Prostate gland (tissue), 2 donors: ENCODE results near the gene TMEM123.

ENCODE experiments used
- POLR2A ChIP-seq: fragments of 450-650 bp; IDR thresholded peaks from one replicate; pipeline ENCODE4 v1.6.1; 2016; ENCODE audit warnings: antibody characterized with exemption, mild to moderate bottlenecking
- POLR2AphosphoS5 ChIP-seq: sonication (generic); formaldehyde crosslinking; IDR thresholded peaks from one replicate; pipeline ENCODE4 v1.6.1; 2017; ENCODE audit warnings: antibody characterized with exemption
- TF ChIP-seq, protein P1 (sequence below), 4 experiments: fragments of 200-600 bp in 2 of 4; fragments of 450-650 bp in 2 of 4; sonication (generic) in 2 of 4; IDR thresholded peaks; 1 replicate in 3 of 4; 2 replicates in 1 of 4; pipeline ENCODE4 v1.5.1; 2016 to 2019; ENCODE audit warnings: antibody characterized with exemption in 4 of 4, mild to moderate bottlenecking in 2 of 4, moderate library complexity in 2 of 4

- TF ChIP-seq, protein P1, sequence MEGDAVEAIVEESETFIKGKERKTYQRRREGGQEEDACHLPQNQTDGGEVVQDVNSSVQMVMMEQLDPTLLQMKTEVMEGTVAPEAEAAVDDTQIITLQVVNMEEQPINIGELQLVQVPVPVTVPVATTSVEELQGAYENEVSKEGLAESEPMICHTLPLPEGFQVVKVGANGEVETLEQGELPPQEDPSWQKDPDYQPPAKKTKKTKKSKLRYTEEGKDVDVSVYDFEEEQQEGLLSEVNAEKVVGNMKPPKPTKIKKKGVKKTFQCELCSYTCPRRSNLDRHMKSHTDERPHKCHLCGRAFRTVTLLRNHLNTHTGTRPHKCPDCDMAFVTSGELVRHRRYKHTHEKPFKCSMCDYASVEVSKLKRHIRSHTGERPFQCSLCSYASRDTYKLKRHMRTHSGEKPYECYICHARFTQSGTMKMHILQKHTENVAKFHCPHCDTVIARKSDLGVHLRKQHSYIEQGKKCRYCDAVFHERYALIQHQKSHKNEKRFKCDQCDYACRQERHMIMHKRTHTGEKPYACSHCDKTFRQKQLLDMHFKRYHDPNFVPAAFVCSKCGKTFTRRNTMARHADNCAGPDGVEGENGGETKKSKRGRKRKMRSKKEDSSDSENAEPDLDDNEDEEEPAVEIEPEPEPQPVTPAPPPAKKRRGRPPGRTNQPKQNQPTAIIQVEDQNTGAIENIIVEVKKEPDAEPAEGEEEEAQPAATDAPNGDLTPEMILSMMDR (IDR thresholded peaks at IDR 0.05) = no peak
- no peak for TF ChIP-seq POLR2A
- no peak for TF ChIP-seq POLR2AphosphoS5
Observed at GRCh38 chr11:102360681-102361080, 91.9 kb downstream of the TMEM123 start.
